HEK293T (cell line): ENCODE results near the gene RANBP3.

Experiments
- ARNT ChIP-seq: fragments of 450-650 bp; IDR thresholded peaks from 2 replicates; pipeline ENCODE4 v1.6.1; 2017; ENCODE audit warnings: mild to moderate bottlenecking
- CTBP1 ChIP-seq: fragments of 450-650 bp; IDR thresholded peaks from 2 replicates; pipeline ENCODE4 v1.6.1; 2016; ENCODE audit warnings: borderline replicate concordance
- ELF4 ChIP-seq: fragments of 450-650 bp; IDR thresholded peaks from 2 replicates; pipeline ENCODE4 v1.6.1; 2017; ENCODE audit warnings: antibody characterized with exemption
- FOXA1 ChIP-seq: fragments of 450-650 bp; IDR thresholded peaks from 2 replicates; pipeline ENCODE4 v1.6.1; 2016; ENCODE audit warnings: mild to moderate bottlenecking
- FOXM1 ChIP-seq: fragments of 450-650 bp; IDR thresholded peaks from 2 replicates; pipeline ENCODE4 v1.6.1; 2017; ENCODE audit warnings: mild to moderate bottlenecking, borderline replicate concordance
- LEF1 ChIP-seq: fragments of 450-650 bp; IDR thresholded peaks from 2 replicates; pipeline ENCODE4 v1.6.1; 2017; ENCODE audit warnings: mild to moderate bottlenecking, borderline replicate concordance
- SP1 ChIP-seq: fragments of 450-650 bp; IDR thresholded peaks from 2 replicates; pipeline ENCODE4 v1.6.1; 2017
- ZNF384 ChIP-seq: fragments of 450-650 bp; IDR thresholded peaks from 2 replicates; pipeline ENCODE4 v1.6.1; 2016
- TF ChIP-seq, protein P1 (sequence below): fragments of 450-650 bp; IDR thresholded peaks from 2 replicates; pipeline ENCODE4 v1.6.1; 2016

DNA sequence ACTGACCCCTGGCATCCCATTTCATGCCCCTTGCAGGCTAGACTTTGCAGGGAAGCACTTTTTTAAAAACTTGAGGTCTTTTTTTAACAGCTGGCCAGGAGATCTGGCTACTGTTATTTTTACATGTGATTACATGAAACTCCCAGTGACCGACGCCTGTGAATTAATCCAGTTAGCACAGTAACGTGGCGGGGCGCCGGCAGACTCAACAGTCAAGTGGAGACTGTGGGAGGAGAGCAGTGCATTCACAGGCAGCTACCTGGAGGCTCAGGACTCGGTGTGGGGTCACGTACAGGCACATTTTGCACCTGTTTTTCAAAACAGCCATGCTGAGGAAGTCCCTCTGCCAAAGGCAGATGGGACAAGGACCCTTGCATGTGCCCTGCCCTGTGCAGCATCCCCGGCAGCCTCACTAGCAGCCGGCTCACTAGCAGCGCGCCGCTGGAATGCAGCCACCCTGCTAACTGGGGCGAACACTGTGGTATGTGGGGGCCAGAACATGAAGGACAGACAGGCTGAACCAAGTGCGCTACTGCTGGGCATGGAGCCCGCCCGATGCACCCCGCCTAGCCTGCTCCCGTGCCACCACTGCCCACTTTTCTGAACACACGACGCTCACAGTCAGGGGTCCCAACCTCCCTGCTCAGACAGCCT, 45.2 kb downstream of the RANBP3 start:
- TF ChIP-seq, protein P1, sequence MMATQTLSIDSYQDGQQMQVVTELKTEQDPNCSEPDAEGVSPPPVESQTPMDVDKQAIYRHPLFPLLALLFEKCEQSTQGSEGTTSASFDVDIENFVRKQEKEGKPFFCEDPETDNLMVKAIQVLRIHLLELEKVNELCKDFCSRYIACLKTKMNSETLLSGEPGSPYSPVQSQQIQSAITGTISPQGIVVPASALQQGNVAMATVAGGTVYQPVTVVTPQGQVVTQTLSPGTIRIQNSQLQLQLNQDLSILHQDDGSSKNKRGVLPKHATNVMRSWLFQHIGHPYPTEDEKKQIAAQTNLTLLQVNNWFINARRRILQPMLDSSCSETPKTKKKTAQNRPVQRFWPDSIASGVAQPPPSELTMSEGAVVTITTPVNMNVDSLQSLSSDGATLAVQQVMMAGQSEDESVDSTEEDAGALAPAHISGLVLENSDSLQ: no peak
- TF ChIP-seq SP1 (no peak), FOXA1 (no peak), CTBP1 (no peak), FOXM1 (no peak), LEF1 (no peak), ZNF384 (no peak), ARNT (no peak), ELF4 (no peak)
